Endothelial cell (in vitro differentiated cells): ENCODE results near the gene CXCR6. TPM values are rescaled to one million over a fixed set of nuclear protein-coding genes. Genes with fewer than 3 reads are reported as not detected.

Source experiments
- DNase-seq: peaks from one replicate; pipeline ENCODE4 v3.0.0; 2021; ENCODE audit warnings: low spot score
- H3K27ac Mint-ChIP-seq: one replicate; pipeline ENCODE4 v1.8.0; 2021; ENCODE audit warnings: mixed read lengths, inconsistent platforms; ENCODE audit not compliant: unreplicated experiment
- H3K27me3 Mint-ChIP-seq: one replicate; pipeline ENCODE4 v1.8.0; 2021; ENCODE audit warnings: mild to moderate bottlenecking, moderate library complexity, mixed read lengths, inconsistent platforms; ENCODE audit not compliant: unreplicated experiment
- H3K36me3 Mint-ChIP-seq: one replicate; pipeline ENCODE4 v1.8.0; 2021; ENCODE audit warnings: mild to moderate bottlenecking, low read depth, mixed read lengths, inconsistent platforms; ENCODE audit not compliant: unreplicated experiment
- H3K4me1 Mint-ChIP-seq: one replicate; pipeline ENCODE4 v1.8.0; 2021; ENCODE audit warnings: mild to moderate bottlenecking, mixed read lengths, inconsistent platforms; ENCODE audit not compliant: unreplicated experiment
- H3K4me3 Mint-ChIP-seq: one replicate; pipeline ENCODE4 v1.8.0; 2021; ENCODE audit warnings: mild to moderate bottlenecking, mixed read lengths, inconsistent platforms; ENCODE audit not compliant: unreplicated experiment
- H3K9me3 Mint-ChIP-seq: one replicate; pipeline ENCODE4 v1.8.0; 2021; ENCODE audit warnings: mixed read lengths, inconsistent platforms; ENCODE audit not compliant: unreplicated experiment
- CTCF ChIP-seq: fragments of 200-600 bp; sonication (generic); IDR thresholded peaks from one replicate; pipeline ENCODE4 v1.5.0; 2021; ENCODE audit warnings: antibody characterized with exemption; ENCODE audit not compliant: unreplicated experiment
- total RNA-seq: library from RNA; stranded (reverse); fragmentation: NEBNext Ultra II Directional; extraction: Animal tissue kit (Norgen Biotek cat#: 25700); gene quantifications from one replicate; pipeline ENCODE4 v1.2.1, GENCODE V29; 2021; ENCODE audit not compliant: unreplicated experiment

CXCR6 gene
- total RNA-seq, 1 donor from 2014 or later = not detected

GRCh38 chr3:45938043-45938435, 5.2 kb upstream of the CXCR6 start:
- H3K36me3 Mint-ChIP-seq = peaks cover 10% of the 10 kb centered on the region
- no peak for TF ChIP-seq CTCF
- H3K9me3 Mint-ChIP-seq = no peaks in the 10 kb centered on the region
- no peaks in the 10 kb centered on the region for H3K27me3 Mint-ChIP-seq
- H3K27ac Mint-ChIP-seq = no peak overlapping the region
- H3K4me1 Mint-ChIP-seq = peaks cover 6% of the 10 kb centered on the region
- no peak for DNase-seq
- no peak overlapping the region for H3K4me3 Mint-ChIP-seq

- DNase-seq = peak; percentile 83
- H3K4me3 Mint-ChIP-seq = no peak overlapping the region
- no peak overlapping the region for H3K27ac Mint-ChIP-seq
- H3K4me1 Mint-ChIP-seq = peaks cover 6% of the 10 kb centered on the region
- H3K9me3 Mint-ChIP-seq = no peaks in the 10 kb centered on the region
- peaks cover 10% of the 10 kb centered on the region for H3K36me3 Mint-ChIP-seq
- no peaks in the 10 kb centered on the region for H3K27me3 Mint-ChIP-seq
- TF ChIP-seq CTCF = peak; percentile 75
Observed at GRCh38 chr3:45938864-45939263, 4.4 kb upstream of the CXCR6 start.

- DNase-seq = no peak
- H3K4me3 Mint-ChIP-seq = no peak overlapping the region
- no peaks in the 10 kb centered on the region for H3K9me3 Mint-ChIP-seq
- no peaks in the 10 kb centered on the region for H3K27me3 Mint-ChIP-seq
- peaks cover 10% of the 10 kb centered on the region for H3K36me3 Mint-ChIP-seq
- H3K27ac Mint-ChIP-seq = no peak overlapping the region
- TF ChIP-seq CTCF = no peak
- H3K4me1 Mint-ChIP-seq = peaks cover 6% of the 10 kb centered on the region
Observed at GRCh38 chr3:45939341-45939771, 3.9 kb upstream of the CXCR6 start.

- Mint-ChIP-seq H3K4me1 (peaks cover 6% of the 10 kb centered on the region), H3K27ac (no peak overlapping the region), H3K9me3 (no peaks in the 10 kb centered on the region), H3K27me3 (no peaks in the 10 kb centered on the region), H3K4me3 (no peak overlapping the region), H3K36me3 (peaks cover 5% of the 10 kb centered on the region)
- no peak for DNase-seq
- TF ChIP-seq CTCF = no peak
Observed at GRCh38 chr3:45940004-45940780, 3.1 kb upstream of the CXCR6 start.

- peak overlapping the region; percentile 29 for H3K4me3 Mint-ChIP-seq
- H3K36me3 Mint-ChIP-seq = no peaks in the 10 kb centered on the region
- TF ChIP-seq CTCF = no peak
- no peak for DNase-seq
- no peak overlapping the region for H3K27ac Mint-ChIP-seq
- H3K9me3 Mint-ChIP-seq = no peaks in the 10 kb centered on the region
- H3K27me3 Mint-ChIP-seq = no peaks in the 10 kb centered on the region
- peaks cover 6% of the 10 kb centered on the region for H3K4me1 Mint-ChIP-seq
Observed at GRCh38 chr3:45940781-45941365, 2.4 kb upstream of the CXCR6 start.
